NCI-H2196 (cell line): ENCODE data around the gene PARVA.
"Not testable (repeated sequence)": the region's sequence is repeated elsewhere in the genome, so short reads cannot be mapped to it uniquely, and the experiment has no call there.

ENCODE experiments used
- DNase-seq: peaks from one replicate; lab custom pipeline; 2025; ENCODE audit not compliant: unreplicated experiment; lab: John Stamatoyannopoulos, UW

PARVA gene

GRCh38 chr11:12496181-12497025 is 119.0 kb downstream of the PARVA start:
- no peak for DNase-seq

GRCh38 chr11:12497431-12497830 is 120.1 kb downstream of the PARVA start:
- DNase-seq, result no peak

- no peak for DNase-seq
Observed at GRCh38 chr11:12499071-12499470, 121.7 kb downstream of the PARVA start.

GRCh38 chr11:12502046-12502445 is 124.7 kb downstream of the PARVA start:
- DNase-seq, result no peak

GRCh38 chr11:12503039-12503484 is 125.7 kb downstream of the PARVA start:
- DNase-seq, result no peak

GRCh38 chr11:12503886-12504285 is 126.5 kb downstream of the PARVA start:
- no peak for DNase-seq

- no peak for DNase-seq
Observed at GRCh38 chr11:12505183-12505582, 127.8 kb downstream of the PARVA start.

- DNase-seq, result no peak
Observed at GRCh38 chr11:12506404-12506921, 129.1 kb downstream of the PARVA start.

GRCh38 chr11:12507391-12507790 is 130.0 kb downstream of the PARVA start:
- DNase-seq, result no peak

GRCh38 chr11:12508151-12508751 is 130.9 kb downstream of the PARVA start:
- DNase-seq, result no peak

GRCh38 chr11:12509371-12509770 is 132.0 kb downstream of the PARVA start:
- no peak for DNase-seq

- no peak for DNase-seq
Observed at GRCh38 chr11:12512132-12512531, 134.8 kb downstream of the PARVA start.

GRCh38 chr11:12512826-12513395 is 135.5 kb downstream of the PARVA start:
- no peak for DNase-seq

- no peak for DNase-seq
Observed at GRCh38 chr11:12516387-12517105, 139.2 kb downstream of the PARVA start.

GRCh38 chr11:12517306-12517705 is 139.9 kb downstream of the PARVA start:
- no peak for DNase-seq

- DNase-seq, result no peak
Observed at GRCh38 chr11:12517741-12518140, 140.4 kb downstream of the PARVA start.

- no peak for DNase-seq
Observed at GRCh38 chr11:12518606-12519385, 141.4 kb downstream of the PARVA start.

- DNase-seq, result no peak
Observed at GRCh38 chr11:12520054-12520453, 142.7 kb downstream of the PARVA start.

- DNase-seq, result not testable (repeated sequence)
Observed at GRCh38 chr11:12520576-12520975, 143.2 kb downstream of the PARVA start.

GRCh38 chr11:12523180-12523924 is 146.0 kb downstream of the PARVA start:
- DNase-seq, result no peak
